H1 (cell line): ENCODE data around the gene MTX1. TPM values are rescaled to one million over a fixed set of nuclear protein-coding genes. Genes with fewer than 3 reads are reported as not detected.

Experiments used
- CTCF ChIA-PET: fragments of 300-600 bp; sonication (Branson Sonifier 250); formaldehyde crosslinking; loops from one replicate; lab custom pipeline; 2021; ENCODE audit not compliant: partially characterized antibody; lab: Charles Lee
- POLR2A ChIA-PET: fragments of 300-600 bp; sonication (Branson Sonifier 250); formaldehyde crosslinking; loops from one replicate; lab custom pipeline; 2021; ENCODE audit warnings: inconsistent platforms; ENCODE audit not compliant: partially characterized antibody; lab: Charles Lee
- DNase-seq, 2 experiments: peaks; one replicate each; pipeline versions ENCODE4 v3.0.0 to v3.0.0-alpha.2; 2010 to 2022; ENCODE audit warnings: low spot score in 2 of 2, low read depth in 1 of 2, mixed read lengths in 1 of 2
- FAIRE-seq: peaks from 2 replicates; lab custom pipeline; 2011; peaks lifted over from hg19 to GRCh38; lab: Jason Lieb, UNC
- H2AFZ ChIP-seq: 2 replicates; pipeline ENCODE4 v1.8.1; 2012; ENCODE audit warnings: low read length, inconsistent platforms
- H2AK5ac ChIP-seq: 2 replicates; pipeline ENCODE4 v1.6.1; 2013; ENCODE audit warnings: low read depth, low read length
- H2BK120ac ChIP-seq: replicated peaks from 2 replicates; pipeline ENCODE3; 2013; ENCODE audit warnings: low read depth, low read length, inconsistent platforms
- H2BK12ac ChIP-seq: 2 replicates; pipeline ENCODE4 v1.6.1; 2013; ENCODE audit warnings: low read depth, low read length
- H2BK15ac ChIP-seq: 2 replicates; pipeline ENCODE4 v1.6.1; 2013; ENCODE audit warnings: low read length
- H2BK20ac ChIP-seq: 2 replicates; pipeline ENCODE4 v1.6.1; 2013; ENCODE audit warnings: low read length
- H2BK5ac ChIP-seq: 2 replicates; pipeline ENCODE4 v1.6.1; 2013; ENCODE audit warnings: low read depth, low read length
- H3K14ac ChIP-seq: 2 replicates; pipeline ENCODE4 v1.6.1; 2013; ENCODE audit warnings: inconsistent platforms; ENCODE audit not compliant: insufficient read length
- H3K18ac ChIP-seq: 2 replicates; pipeline ENCODE4 v1.6.1; 2013; ENCODE audit warnings: low read length; ENCODE audit errors: extremely low read depth
- H3K23ac ChIP-seq: 2 replicates; pipeline ENCODE4 v1.6.1; 2013; ENCODE audit warnings: inconsistent platforms; ENCODE audit not compliant: insufficient read length
- H3K23me2 ChIP-seq: 2 replicates; pipeline ENCODE4 v1.6.1; 2013; ENCODE audit warnings: low read depth, low read length
- H3K27ac ChIP-seq: 2 replicates; pipeline ENCODE4 v1.6.1; 2011; ENCODE audit warnings: low read depth, low read length, inconsistent platforms
- H3K27me3 ChIP-seq, 4 experiments: replicated peaks in 1 of 4; 1 replicate in 1 of 4; 2 replicates in 3 of 4; pipeline versions ENCODE4 v1.6.1 to v1.8.1; 2011 to 2013; ENCODE audit warnings: low read length in 3 of 4, mild to moderate bottlenecking in 3 of 4, inconsistent platforms in 2 of 4, mixed read lengths in 2 of 4, moderate library complexity in 1 of 4; ENCODE audit not compliant: control insufficient read depth in 3 of 4, insufficient read depth in 3 of 4; ENCODE audit errors: extremely low read depth in 1 of 4
- H3K36me3 ChIP-seq, 4 experiments: 2 replicates each; pipeline versions ENCODE4 v1.6.1 to v1.8.1; 2011 to 2013; ENCODE audit warnings: mild to moderate bottlenecking in 4 of 4, low read length in 3 of 4, moderate library complexity in 2 of 4, control low read depth in 1 of 4, inconsistent platforms in 1 of 4; ENCODE audit not compliant: insufficient read depth in 4 of 4, control insufficient read depth in 2 of 4
- H3K4ac ChIP-seq: replicated peaks from 2 replicates; pipeline ENCODE3; 2013; ENCODE audit warnings: low read length, low read depth, mixed read lengths, inconsistent platforms; ENCODE audit not compliant: insufficient read length
- H3K4me1 ChIP-seq, 4 experiments: replicated peaks in 1 of 4; 1 replicate in 1 of 4; 2 replicates in 3 of 4; pipeline versions ENCODE4 v1.6.1 to v1.8.1; 2011 to 2013; ENCODE audit warnings: low read length in 3 of 4, inconsistent platforms in 2 of 4, mixed read lengths in 1 of 4; ENCODE audit not compliant: insufficient read depth in 4 of 4, control insufficient read depth in 3 of 4
- H3K4me2 ChIP-seq, 2 experiments: 2 replicates each; pipeline versions ENCODE4 v1.6.1 to v1.8.1; 2011 to 2013; ENCODE audit warnings: low read depth in 2 of 2, low read length in 2 of 2, control low read depth in 1 of 2, inconsistent platforms in 1 of 2, mild to moderate bottlenecking in 1 of 2; ENCODE audit not compliant: insufficient read depth in 1 of 2
- H3K4me3 ChIP-seq, 4 experiments: fragments of 200-600, 300-600 bp in 1 of 4; sonication (generic), shearing (Covaris generic), sonication (Bioruptor Twin) in 1 of 4; 2 replicates each; pipeline versions ENCODE4 v1.5.1 to v1.8.1; 2011 to 2016; ENCODE audit warnings: low read length in 4 of 4, low read depth in 3 of 4, control low read depth in 2 of 4, inconsistent platforms in 2 of 4, mild to moderate bottlenecking in 2 of 4, mixed read lengths in 1 of 4, moderate library complexity in 1 of 4; ENCODE audit not compliant: insufficient read depth in 2 of 4; ENCODE audit errors: extremely low read depth in 1 of 4
- H3K56ac ChIP-seq: replicated peaks from 2 replicates; pipeline ENCODE3; 2013; ENCODE audit warnings: low read depth, mild to moderate bottlenecking, mixed read lengths, low read length, inconsistent platforms; ENCODE audit not compliant: insufficient read length
- H3K79me1 ChIP-seq: 2 replicates; pipeline ENCODE4 v1.6.1; 2013; ENCODE audit warnings: low read depth, low read length, control low read depth
- H3K79me2 ChIP-seq, 2 experiments: 2 replicates each; pipeline versions ENCODE4 v1.6.1 to v1.8.1; 2012 to 2013; ENCODE audit warnings: low read length in 2 of 2, mild to moderate bottlenecking in 2 of 2, inconsistent platforms in 1 of 2; ENCODE audit not compliant: insufficient read depth in 2 of 2, control insufficient read depth in 1 of 2
- H3K9ac ChIP-seq, 4 experiments: replicated peaks in 1 of 4; 1 replicate in 1 of 4; 2 replicates in 3 of 4; pipeline versions ENCODE4 v1.6.1 to v1.8.1; 2011 to 2013; ENCODE audit warnings: low read depth in 3 of 4, low read length in 3 of 4, control low read depth in 2 of 4, mild to moderate bottlenecking in 2 of 4, moderate library complexity in 2 of 4, inconsistent platforms in 1 of 4; ENCODE audit errors: extremely low read depth in 1 of 4
- H3K9me3 ChIP-seq, 2 experiments: 2 replicates each; pipeline versions ENCODE4 v1.6.1 to v1.8.1; 2012 to 2013; ENCODE audit warnings: mild to moderate bottlenecking in 2 of 2, moderate library complexity in 2 of 2, control low read depth in 1 of 2, inconsistent platforms in 1 of 2, low read depth in 1 of 2, low read length in 1 of 2, mixed read lengths in 1 of 2; ENCODE audit not compliant: insufficient read depth in 2 of 2
- H4K20me1 ChIP-seq, 2 experiments: replicated peaks in 1 of 2; 2 replicates each; pipeline versions ENCODE3 to v1.8.1; 2011 to 2013; ENCODE audit warnings: inconsistent platforms in 2 of 2, low read length in 2 of 2, mild to moderate bottlenecking in 1 of 2; ENCODE audit not compliant: insufficient read depth in 2 of 2, control insufficient read depth in 1 of 2
- H4K5ac ChIP-seq: 2 replicates; pipeline ENCODE4 v1.6.1; 2013; ENCODE audit warnings: low read length, low read depth, mixed read lengths, inconsistent platforms; ENCODE audit not compliant: insufficient read length
- H4K8ac ChIP-seq: 2 replicates; pipeline ENCODE4 v1.8.0; 2013; ENCODE audit warnings: mild to moderate bottlenecking, moderate library complexity, low read length, inconsistent platforms; ENCODE audit not compliant: insufficient read depth; ENCODE audit errors: extremely low read depth
- H4K91ac ChIP-seq: replicated peaks from 2 replicates; pipeline ENCODE3; 2013; ENCODE audit warnings: low read length, mixed read lengths, inconsistent platforms; ENCODE audit not compliant: insufficient read length
- BACH1 ChIP-seq: IDR thresholded peaks from 2 replicates; pipeline ENCODE4 v1.6.1; 2012; ENCODE audit warnings: low read length, improper control_type of control experiment
- CEBPB ChIP-seq: IDR thresholded peaks from 2 replicates; pipeline ENCODE4 v1.6.1; 2012; ENCODE audit warnings: low read depth, low read length
- JUN ChIP-seq: IDR thresholded peaks from 2 replicates; pipeline ENCODE4 v1.6.1; 2011; ENCODE audit warnings: low read depth, mild to moderate bottlenecking, improper control_type of control experiment, low read length
- KDM1A ChIP-seq: fragments of 200-600, 300-600 bp; sonication (generic); IDR thresholded peaks from 2 replicates; pipeline ENCODE4 v1.7.1; 2016; ENCODE audit warnings: mild to moderate bottlenecking, low read length, borderline replicate concordance
- KDM5A ChIP-seq: fragments of 200-600 bp; IDR thresholded peaks from 2 replicates; pipeline ENCODE4 v1.7.1; 2012; ENCODE audit warnings: mild to moderate bottlenecking, low read length, inconsistent platforms, mixed read lengths
- NRF1 ChIP-seq: IDR thresholded peaks from 2 replicates; pipeline ENCODE4 v1.6.1; 2011; ENCODE audit warnings: mild to moderate bottlenecking, low read depth, low read length, improper control_type of control experiment
- POLR2A ChIP-seq, 2 experiments: IDR thresholded peaks; 1 replicate in 1 of 2; 2 replicates in 1 of 2; pipeline ENCODE4 v1.6.1; 2011; ENCODE audit warnings: low read depth in 2 of 2, low read length in 2 of 2, mild to moderate bottlenecking in 2 of 2; ENCODE audit errors: control extremely low read depth in 1 of 2
- SIRT6 ChIP-seq: IDR thresholded peaks from one replicate; pipeline ENCODE4 v1.7.1; 2012; ENCODE audit warnings: low read length, inconsistent platforms
- SP2 ChIP-seq: IDR thresholded peaks from 2 replicates; pipeline ENCODE4 v1.6.1; 2012; ENCODE audit warnings: mild to moderate bottlenecking, low read length, inconsistent platforms
- SP4 ChIP-seq: IDR thresholded peaks from 2 replicates; pipeline ENCODE4 v1.6.1; 2012; ENCODE audit warnings: low read length, inconsistent platforms
- SRF ChIP-seq: IDR thresholded peaks from 2 replicates; pipeline ENCODE4 v1.6.1; 2011; ENCODE audit warnings: mild to moderate bottlenecking, low read depth, low read length, moderate library complexity
- SUZ12 ChIP-seq: fragments of 200-600 bp; sonication (generic); IDR thresholded peaks from 2 replicates; pipeline ENCODE4 v1.6.1; 2012; ENCODE audit warnings: mild to moderate bottlenecking, inconsistent platforms, low read length, moderate library complexity, mixed read lengths
- TBP ChIP-seq: IDR thresholded peaks from 2 replicates; pipeline ENCODE4 v1.6.1; 2011; ENCODE audit warnings: low read depth, low read length, improper control_type of control experiment
- TEAD4 ChIP-seq: IDR thresholded peaks from 2 replicates; pipeline ENCODE4 v1.6.1; 2012; ENCODE audit warnings: low read depth, low read length, inconsistent platforms, mixed read lengths
- WGBS, 2 experiments: shearing (Covaris generic) in 1 of 2; methylation state at CpG; one replicate each; pipeline versions ENCODE4 v1.1.6 to v1.1.7; 2013 to 2015; ENCODE audit warnings: low lambda C conversion rate in 2 of 2, mixed read lengths in 2 of 2, inconsistent platforms in 1 of 2, low coverage in 1 of 2, missing lambda C conversion rate in 1 of 2; ENCODE audit not compliant: insufficient replicate concordance in 2 of 2, insufficient coverage in 1 of 2, insufficient read length in 1 of 2; ENCODE audit errors: extremely low coverage in 1 of 2, missing lambda C conversion rate in 1 of 2; 5-methylcytosine and 5-hydroxymethylcytosine counted together
- polyA plus RNA-seq, 7 experiments: library from polyadenylated mRNA; depleted of rRNA in 3 of 7; stranded (reverse) in 5 of 7; unstranded in 2 of 7; fragments of >200 nt in 5 of 7; fragments of 200-250 nt in 2 of 7; gene quantifications; 1 replicate in 5 of 7; 2 replicates in 1 of 7; 4 replicates in 1 of 7; pipeline versions ENCODE4 v1.2.1 to v1.2.3, GENCODE V29; 2011 to 2013; ENCODE audit warnings: missing spikeins in 2 of 7, mixed read lengths in 2 of 7
- total RNA-seq: library from RNA; stranded (reverse); fragmentation: NEBNext Ultra II Directional; extraction: Animal tissue kit (Norgen Biotek cat#: 25700); gene quantifications from 2 replicates; pipeline ENCODE4 v1.2.1, GENCODE V29; 2021

MTX1 gene
- total and polyA plus RNA-seq, 2 of the 8 experiments (the other 6 are each of a cell fraction or from before 2014, with no cell fraction given) = 47.9 to 131 TPM

DNA sequence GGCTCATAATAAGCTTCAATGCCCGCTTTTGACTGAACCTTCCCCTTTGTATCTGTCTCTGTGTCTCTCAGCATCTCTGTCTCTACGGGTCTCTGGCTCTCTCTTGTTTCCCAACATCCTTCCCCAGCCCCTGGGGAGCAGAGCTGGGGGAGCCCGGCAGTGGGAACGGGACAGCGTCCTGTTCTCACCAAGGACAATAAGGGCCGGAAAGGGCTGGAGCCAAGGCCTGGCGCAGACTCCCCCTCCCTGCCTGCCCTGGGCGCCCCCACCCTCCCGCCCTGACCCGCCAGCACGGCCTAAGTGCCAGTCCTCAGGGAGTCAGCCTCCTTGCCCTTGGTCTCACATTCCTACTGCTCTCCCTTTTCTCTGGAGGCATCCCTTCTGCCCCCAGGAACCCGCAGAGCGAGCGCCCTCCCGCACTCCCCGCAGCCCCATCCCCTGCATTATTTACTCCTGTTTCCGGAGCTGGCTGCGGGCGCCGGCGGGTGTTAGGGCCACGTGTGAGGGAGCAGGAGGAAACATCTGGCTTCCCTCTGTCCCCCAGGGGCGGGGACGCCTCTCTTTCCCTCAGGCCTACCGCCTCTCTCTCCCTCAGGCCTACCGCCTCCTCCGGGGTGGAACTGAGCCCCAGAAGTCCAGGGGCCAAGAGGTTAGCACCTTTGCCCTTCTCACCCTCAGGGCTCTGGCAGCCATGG is 41.9 kb upstream of the MTX1 start:
- Histone ChIP-seq H2BK20ac (0 out of 2 replicates have a peak overlapping the region, but pooled peaks have one; percentile 2), H3K27ac (no peak overlapping the region), H3K56ac (no peak overlapping the region), H3K79me1 (no peaks in the 10 kb centered on the region), H2AK5ac (no peak overlapping the region), H3K18ac (peak overlapping the region; percentile 73), H3K23ac (no peak overlapping the region), H3K23me2 (peaks cover 11% of the 10 kb centered on the region), H3K4ac (peak overlapping the region; percentile 71), H3K4me3 (peak overlapping the region; percentile 28 to 71 (median 32); a peak in 6 of 8 replicates), H2BK12ac (peak overlapping the region; percentile 87; the same call in 1 of the 2 replicates), H2BK15ac (peak overlapping the region; percentile 100; the same call in 1 of the 2 replicates), H4K5ac (peak overlapping the region; percentile 46), H3K36me3 (peaks cover 0 to 10% (median 7%) of the 10 kb centered on the region in 4 experiments; a peak in 4 of 8 replicates), H4K8ac (peak overlapping the region; percentile 42), H3K27me3 (no peaks in the 10 kb centered on the region), H3K79me2 (peaks cover 0 to 2% of the 10 kb centered on the region in 2 experiments; a peak in 1 of 4 replicates), H2AFZ (peak overlapping the region; percentile 37), H3K4me1 (peaks cover 2 to 17% (median 13%) of the 10 kb centered on the region in 4 experiments), H3K14ac (no peak overlapping the region), H4K91ac (peak overlapping the region; percentile 75), H3K9me3 (no peaks in the 10 kb centered on the region), H3K4me2 (peak overlapping the region; percentile 63 to 100), H2BK5ac (peak overlapping the region; percentile 60; the same call in 1 of the 2 replicates), H2BK120ac (no peak overlapping the region), H3K9ac (0 out of 7 replicates have a peak overlapping the region, but pooled peaks of 1 of the 4 experiments have one; percentile 8), H4K20me1 (no peaks in the 10 kb centered on the region)
- FAIRE-seq (no peak), DNase-seq (peak in 1 of 2 experiments; percentile 82)
- ChIA-PET POLR2A (interaction anchor here (0.5 to 3.0 kb wide), 15 partner anchors 8 to 195 kb away, joined by 3 to 24 read pairs (median 4); partner anchors contain the start of gene SLC50A1), CTCF (interaction anchor here (0.6 to 12.4 kb wide), 31 partner anchors 7 to 560 kb away, joined by 3 to 215 read pairs (median 5); partner anchors contain the start of genes DPM3, EFNA1, EFNA4 and SLC50A1)
- WGBS, 2 experiments = 14% methylated on average over 18 of the region's 27 CpGs; no CpG with 5 or more reads in 1 of the 2 experiments
- 0 out of 2 replicates have a peak, but pooled peaks have one; percentile 19 for TF ChIP-seq SP4
- TF ChIP-seq SRF = no peak
- no peak for TF ChIP-seq KDM5A
- no peak for TF ChIP-seq NRF1
- no peak for TF ChIP-seq CEBPB
- no peak for TF ChIP-seq SP2
- TF ChIP-seq JUN = no peak
- TF ChIP-seq SUZ12 = no peak
- TF ChIP-seq SIRT6 = no peak
- TF ChIP-seq TEAD4 = no peak
- TF ChIP-seq POLR2A (IDR thresholded peaks at IDR 0.05; ENCODE audit: control extremely low read depth in 1 of 2, low read depth in 2 of 2, low read length in 2 of 2) = peak in 1 of 2 experiments; percentile 8; a peak in 1 of 3 replicates
- TF ChIP-seq BACH1 = no peak
- TF ChIP-seq KDM1A = no peak
- no peak for TF ChIP-seq TBP
